ENCODE results near the gene HUS1B. TPM values are rescaled to one million over a fixed set of nuclear protein-coding genes. Genes with fewer than 3 reads are reported as not detected.

The HUS1B gene
- total and polyA plus RNA-seq, 2 of the 13 experiments (the other 11 are each of a cell fraction or from before 2014, with no cell fraction given) = 0.18 to 0.40 TPM

DNA sequence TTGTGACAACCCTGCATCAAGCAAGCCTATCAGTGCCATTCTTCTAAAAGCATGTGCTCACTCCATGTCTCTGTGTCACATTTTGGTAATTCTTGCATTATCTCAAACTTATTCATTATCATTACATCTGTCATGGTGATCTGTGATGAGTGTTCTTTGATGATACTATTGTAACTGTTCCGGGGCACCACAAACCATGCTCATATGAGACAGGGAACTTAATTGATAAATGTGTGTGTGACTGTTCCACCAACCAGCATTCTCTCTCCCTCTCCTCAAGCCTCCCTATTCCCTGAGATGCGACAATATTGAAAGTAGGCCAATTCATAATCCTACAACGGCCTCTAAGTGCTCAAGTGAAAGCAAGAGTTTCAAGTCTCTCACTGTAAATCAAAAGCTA, 4.0 kb downstream of the HUS1B start:
- POLR2A ChIA-PET = no interaction called here
- intact Hi-C loops (cut with micrococcal nuclease; ENCODE audit: unreplicated experiment) = no loop called here
- WGBS (ENCODE audit: low lambda C conversion rate) = 94% methylated on average over 3 of the region's 3 CpGs

More for the DNA sequence above, 4.0 kb downstream of the HUS1B start:
- peaks cover 0 to 3% of the 10 kb centered on the region in 2 experiments; a peak in 2 of 5 replicates for H3K36me3 ChIP-seq (replicated peaks in 1 of 2; ENCODE audit: control insufficient read depth in 1 of 2, insufficient read depth in 2 of 2, low read length in 2 of 2)
- H3K4me1 ChIP-seq (ENCODE audit: insufficient read depth, low read length) = peaks cover 4% of the 10 kb centered on the region; the same call in 1 of the 2 replicates
- no peak overlapping the region for H3K9ac ChIP-seq (ENCODE audit: insufficient read depth, low read depth, low read length)
- no peak overlapping the region for H3K4me2 ChIP-seq (ENCODE audit: low read depth, low read length)
- ATAC-seq = no peak
- H4K20me1 ChIP-seq (ENCODE audit: insufficient read depth, low read length) = no peaks in the 10 kb centered on the region
- CTCF ChIA-PET (ENCODE audit: low intra/inter-chr PET ratio, low total read pairs) = no interaction called here
- H3K27ac ChIP-seq (ENCODE audit: extremely low read length, insufficient read depth, low read length) = no peak overlapping the region
- no peak for DNase-seq (ENCODE audit: low spot score)
- no peak overlapping the region for H2AFZ ChIP-seq (ENCODE audit: low read length)
- no peak for FAIRE-seq
- H3K27me3 ChIP-seq (ENCODE audit: control insufficient read depth in 1 of 2, insufficient read depth in 2 of 2, low read length in 2 of 2) = no peaks in the 10 kb centered on the region
- H3K9me3 ChIP-seq (ENCODE audit: low read length) = no peaks in the 10 kb centered on the region
- in situ Hi-C loops (cut with HindIII; ENCODE audit: extremely low pct_ligation_motif_present, low pct_unique_long_range_greater_than_20kb) = no loop called here
- TF ChIP-seq, protein P1, sequence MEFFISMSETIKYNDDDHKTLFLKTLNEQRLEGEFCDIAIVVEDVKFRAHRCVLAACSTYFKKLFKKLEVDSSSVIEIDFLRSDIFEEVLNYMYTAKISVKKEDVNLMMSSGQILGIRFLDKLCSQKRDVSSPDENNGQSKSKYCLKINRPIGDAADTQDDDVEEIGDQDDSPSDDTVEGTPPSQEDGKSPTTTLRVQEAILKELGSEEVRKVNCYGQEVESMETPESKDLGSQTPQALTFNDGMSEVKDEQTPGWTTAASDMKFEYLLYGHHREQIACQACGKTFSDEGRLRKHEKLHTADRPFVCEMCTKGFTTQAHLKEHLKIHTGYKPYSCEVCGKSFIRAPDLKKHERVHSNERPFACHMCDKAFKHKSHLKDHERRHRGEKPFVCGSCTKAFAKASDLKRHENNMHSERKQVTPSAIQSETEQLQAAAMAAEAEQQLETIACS (CRISPR knock-in tag; IDR thresholded peaks at IDR 0.05) = no peak
- TF ChIP-seq FOXM1 (CRISPR knock-in tag; IDR thresholded peaks at IDR 0.05) (no peak), CHCHD3 (CRISPR knock-in tag; IDR thresholded peaks at IDR 0.05) (no peak), ZNF589 (CRISPR knock-in tag; conservative IDR thresholded peaks at IDR 0.05) (no peak), NCOR1 (IDR thresholded peaks at IDR 0.05; ENCODE audit: borderline replicate concordance, low read length) (no peak), ZNF552 (CRISPR knock-in tag; IDR thresholded peaks at IDR 0.05; ENCODE audit: borderline replicate concordance) (no peak), ZNF660 (CRISPR knock-in tag; IDR thresholded peaks at IDR 0.05; ENCODE audit: borderline replicate concordance, low read depth) (no peak), SMAD1 (CRISPR knock-in tag; IDR thresholded peaks at IDR 0.05; ENCODE audit: borderline replicate concordance, low read depth) (no peak), ZNF703 (CRISPR knock-in tag; IDR thresholded peaks at IDR 0.05; ENCODE audit: borderline replicate concordance) (no peak), SATB2 (CRISPR knock-in tag; IDR thresholded peaks at IDR 0.05) (no peak), ZNF232 (CRISPR knock-in tag; IDR thresholded peaks at IDR 0.05; ENCODE audit: borderline replicate concordance) (no peak), FOXK2 (IDR thresholded peaks at IDR 0.05) (no peak), CREM (IDR thresholded peaks at IDR 0.05) (no peak), CREM (CRISPR knock-in tag; IDR thresholded peaks at IDR 0.05) (no peak), ZNF333 (CRISPR knock-in tag; IDR thresholded peaks at IDR 0.05; ENCODE audit: borderline replicate concordance) (no peak), ZNF101 (CRISPR knock-in tag; IDR thresholded peaks at IDR 0.05; ENCODE audit: borderline replicate concordance, low read depth) (no peak), HDAC1 (CRISPR knock-in tag; IDR thresholded peaks at IDR 0.05) (no peak), ZNF749 (CRISPR knock-in tag; IDR thresholded peaks at IDR 0.05; ENCODE audit: borderline replicate concordance) (no peak)
- TF ChIP-seq, protein P2, sequence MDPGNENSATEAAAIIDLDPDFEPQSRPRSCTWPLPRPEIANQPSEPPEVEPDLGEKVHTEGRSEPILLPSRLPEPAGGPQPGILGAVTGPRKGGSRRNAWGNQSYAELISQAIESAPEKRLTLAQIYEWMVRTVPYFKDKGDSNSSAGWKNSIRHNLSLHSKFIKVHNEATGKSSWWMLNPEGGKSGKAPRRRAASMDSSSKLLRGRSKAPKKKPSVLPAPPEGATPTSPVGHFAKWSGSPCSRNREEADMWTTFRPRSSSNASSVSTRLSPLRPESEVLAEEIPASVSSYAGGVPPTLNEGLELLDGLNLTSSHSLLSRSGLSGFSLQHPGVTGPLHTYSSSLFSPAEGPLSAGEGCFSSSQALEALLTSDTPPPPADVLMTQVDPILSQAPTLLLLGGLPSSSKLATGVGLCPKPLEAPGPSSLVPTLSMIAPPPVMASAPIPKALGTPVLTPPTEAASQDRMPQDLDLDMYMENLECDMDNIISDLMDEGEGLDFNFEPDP (CRISPR knock-in tag; conservative IDR thresholded peaks at IDR 0.05) = no peak
- TF ChIP-seq, protein P3, sequence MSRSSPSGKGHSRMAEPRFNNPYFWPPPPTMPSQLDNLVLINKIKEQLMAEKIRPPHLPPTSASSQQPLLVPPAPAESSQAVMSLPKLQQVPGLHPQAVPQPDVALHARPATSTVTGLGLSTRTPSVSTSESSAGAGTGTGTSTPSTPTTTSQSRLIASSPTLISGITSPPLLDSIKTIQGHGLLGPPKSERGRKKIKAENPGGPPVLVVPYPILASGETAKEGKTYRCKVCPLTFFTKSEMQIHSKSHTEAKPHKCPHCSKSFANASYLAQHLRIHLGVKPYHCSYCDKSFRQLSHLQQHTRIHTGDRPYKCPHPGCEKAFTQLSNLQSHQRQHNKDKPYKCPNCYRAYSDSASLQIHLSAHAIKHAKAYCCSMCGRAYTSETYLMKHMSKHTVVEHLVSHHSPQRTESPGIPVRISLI (CRISPR knock-in tag; IDR thresholded peaks at IDR 0.05; ENCODE audit: borderline replicate concordance) = no peak
- TF ChIP-seq, protein P4, sequence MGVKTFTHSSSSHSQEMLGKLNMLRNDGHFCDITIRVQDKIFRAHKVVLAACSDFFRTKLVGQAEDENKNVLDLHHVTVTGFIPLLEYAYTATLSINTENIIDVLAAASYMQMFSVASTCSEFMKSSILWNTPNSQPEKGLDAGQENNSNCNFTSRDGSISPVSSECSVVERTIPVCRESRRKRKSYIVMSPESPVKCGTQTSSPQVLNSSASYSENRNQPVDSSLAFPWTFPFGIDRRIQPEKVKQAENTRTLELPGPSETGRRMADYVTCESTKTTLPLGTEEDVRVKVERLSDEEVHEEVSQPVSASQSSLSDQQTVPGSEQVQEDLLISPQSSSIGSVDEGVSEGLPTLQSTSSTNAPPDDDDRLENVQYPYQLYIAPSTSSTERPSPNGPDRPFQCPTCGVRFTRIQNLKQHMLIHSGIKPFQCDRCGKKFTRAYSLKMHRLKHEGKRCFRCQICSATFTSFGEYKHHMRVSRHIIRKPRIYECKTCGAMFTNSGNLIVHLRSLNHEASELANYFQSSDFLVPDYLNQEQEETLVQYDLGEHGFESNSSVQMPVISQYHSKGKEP (CRISPR knock-in tag; IDR thresholded peaks at IDR 0.05) = no peak
- no peaks in the 10 kb centered on the region for H3K79me2 ChIP-seq (ENCODE audit: insufficient read depth, low read length)
- no TSS peak for BruUV-seq (replicated peaks)
- H3K4me3 ChIP-seq (replicated peaks in 1 of 3; ENCODE audit: insufficient read depth in 1 of 3, low read depth in 2 of 3, low read length in 3 of 3) = no peak overlapping the region
